ENCODE results near the gene LDAH.

LDAH gene

DNA sequence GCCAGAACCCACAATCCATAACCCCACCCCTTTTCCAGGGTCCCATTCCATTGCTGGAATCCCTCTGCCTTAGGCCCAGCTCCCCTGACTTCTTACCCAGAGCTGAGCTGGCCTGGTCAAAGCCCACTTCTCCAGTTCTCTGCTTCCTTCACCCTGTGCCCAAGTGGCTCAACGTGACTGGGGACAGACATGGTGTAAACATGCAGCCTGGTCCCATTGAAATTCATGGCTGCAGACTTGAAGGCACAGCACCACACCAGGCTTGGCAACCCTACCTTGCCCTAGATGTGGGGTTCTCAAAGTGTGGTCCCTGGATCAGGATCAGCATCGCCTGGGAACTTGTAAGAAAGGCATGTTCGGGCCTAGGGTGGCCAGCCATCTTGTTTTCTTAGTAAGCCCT lies 175.7 kb downstream of the LDAH start:
- TF ChIP-seq ZNF416 (tag by site-specific recombination; IDR thresholded peaks at IDR 0.05), result no peak
- no peak for TF ChIP-seq KLF8 (tag by site-specific recombination; IDR thresholded peaks at IDR 0.05)
- TF ChIP-seq ZBTB7A (tag by site-specific recombination; IDR thresholded peaks at IDR 0.05; ENCODE audit: low read depth), result no peak
- no peak for TF ChIP-seq YY2 (tag by site-specific recombination; IDR thresholded peaks at IDR 0.05)
- TF ChIP-seq ZNF530 (tag by site-specific recombination; IDR thresholded peaks at IDR 0.05; ENCODE audit: low read depth), result no peak
- no peak for TF ChIP-seq ZNF266 (tag by site-specific recombination; IDR thresholded peaks at IDR 0.05; ENCODE audit: low read depth)
- TF ChIP-seq, protein P1, sequence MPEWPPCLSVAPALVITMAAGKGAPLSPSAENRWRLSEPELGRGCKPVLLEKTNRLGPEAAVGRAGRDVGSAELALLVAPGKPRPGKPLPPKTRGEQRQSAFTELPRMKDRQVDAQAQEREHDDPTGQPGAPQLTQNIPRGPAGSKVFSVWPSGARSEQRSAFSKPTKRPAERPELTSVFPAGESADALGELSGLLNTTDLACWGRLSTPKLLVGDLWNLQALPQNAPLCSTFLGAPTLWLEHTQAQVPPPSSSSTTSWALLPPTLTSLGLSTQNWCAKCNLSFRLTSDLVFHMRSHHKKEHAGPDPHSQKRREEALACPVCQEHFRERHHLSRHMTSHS (tag by site-specific recombination; IDR thresholded peaks at IDR 0.05), result no peak
- TF ChIP-seq, protein P2, sequence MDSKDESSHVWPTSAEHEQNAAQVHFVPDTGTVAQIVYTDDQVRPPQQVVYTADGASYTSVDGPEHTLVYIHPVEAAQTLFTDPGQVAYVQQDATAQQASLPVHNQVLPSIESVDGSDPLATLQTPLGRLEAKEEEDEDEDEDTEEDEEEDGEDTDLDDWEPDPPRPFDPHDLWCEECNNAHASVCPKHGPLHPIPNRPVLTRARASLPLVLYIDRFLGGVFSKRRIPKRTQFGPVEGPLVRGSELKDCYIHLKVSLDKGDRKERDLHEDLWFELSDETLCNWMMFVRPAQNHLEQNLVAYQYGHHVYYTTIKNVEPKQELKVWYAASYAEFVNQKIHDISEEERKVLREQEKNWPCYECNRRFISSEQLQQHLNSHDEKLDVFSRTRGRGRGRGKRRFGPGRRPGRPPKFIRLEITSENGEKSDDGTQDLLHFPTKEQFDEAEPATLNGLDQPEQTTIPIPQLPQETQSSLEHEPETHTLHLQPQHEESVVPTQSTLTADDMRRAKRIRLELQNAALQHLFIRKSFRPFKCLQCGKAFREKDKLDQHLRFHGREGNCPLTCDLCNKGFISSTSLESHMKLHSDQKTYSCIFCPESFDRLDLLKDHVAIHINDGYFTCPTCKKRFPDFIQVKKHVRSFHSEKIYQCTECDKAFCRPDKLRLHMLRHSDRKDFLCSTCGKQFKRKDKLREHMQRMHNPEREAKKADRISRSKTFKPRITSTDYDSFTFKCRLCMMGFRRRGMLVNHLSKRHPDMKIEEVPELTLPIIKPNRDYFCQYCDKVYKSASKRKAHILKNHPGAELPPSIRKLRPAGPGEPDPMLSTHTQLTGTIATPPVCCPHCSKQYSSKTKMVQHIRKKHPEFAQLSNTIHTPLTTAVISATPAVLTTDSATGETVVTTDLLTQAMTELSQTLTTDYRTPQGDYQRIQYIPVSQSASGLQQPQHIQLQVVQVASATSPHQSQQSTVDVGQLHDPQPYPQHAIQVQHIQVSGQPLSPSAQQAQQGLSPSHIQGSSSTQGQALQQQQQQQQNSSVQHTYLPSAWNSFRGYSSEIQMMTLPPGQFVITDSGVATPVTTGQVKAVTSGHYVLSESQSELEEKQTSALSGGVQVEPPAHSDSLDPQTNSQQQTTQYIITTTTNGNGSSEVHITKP (tag by site-specific recombination; IDR thresholded peaks at IDR 0.05), result no peak
- TF ChIP-seq ZBTB20 (tag by site-specific recombination; IDR thresholded peaks at IDR 0.05), result no peak
- H3K4me1 ChIP-seq (ENCODE audit: control insufficient read depth, insufficient read depth, low read length), result no peaks in the 10 kb centered on the region
- no peak overlapping the region for H3K27ac ChIP-seq (ENCODE audit: extremely low read depth, low read depth, low read length)
- CTCF ChIA-PET, result interaction anchor here (1.4 kb wide), 1 partner anchor 11 kb away, joined by 4 read pairs; no protein-coding TSS in a partner anchor
- POLR2A ChIA-PET, result interaction anchor here (5.9 kb wide), 1 partner anchor 200 kb away, joined by 51 read pairs; the partner anchor contains the start of gene RHOB
- peaks cover 0 to 41% of the 10 kb centered on the region in 2 experiments; a peak in 1 of 3 replicates for H3K36me3 ChIP-seq (ENCODE audit: control insufficient read depth in 2 of 2, insufficient read depth in 1 of 2, low read length in 2 of 2)
- H3K9me3 ChIP-seq (ENCODE audit: control insufficient read depth, insufficient read depth, low read depth, low read length), result no peaks in the 10 kb centered on the region
- no peak overlapping the region for H3K4me3 ChIP-seq (ENCODE audit: low read depth, low read length)

DNA sequence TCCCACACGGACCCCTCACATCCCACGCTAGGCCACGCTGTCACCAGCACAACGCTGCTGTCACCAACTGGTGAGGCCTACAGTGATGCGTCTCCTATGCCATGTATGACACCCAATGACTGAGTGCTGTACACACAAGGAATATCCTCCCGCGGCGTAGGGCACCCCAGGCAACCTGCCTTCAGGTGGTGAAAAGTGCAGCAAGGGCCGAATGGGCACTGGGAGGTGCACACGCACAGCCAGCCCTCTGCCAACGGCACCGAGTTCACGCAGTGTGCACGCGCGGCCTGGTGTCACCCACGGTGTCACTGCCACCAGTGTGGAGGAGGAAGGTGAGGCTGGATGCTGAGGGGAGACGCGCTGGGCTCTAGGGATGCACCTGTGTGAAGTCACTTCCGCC lies 176.5 kb downstream of the LDAH start:
- H3K27ac ChIP-seq (ENCODE audit: extremely low read depth, low read depth, low read length), result no peak overlapping the region
- H3K4me3 ChIP-seq (ENCODE audit: low read depth, low read length), result no peak overlapping the region
- ChIA-PET CTCF (interaction anchor here (1.4 kb wide), 1 partner anchor 10 kb away, joined by 4 read pairs; no protein-coding TSS in a partner anchor), POLR2A (no interaction called here)
- no peaks in the 10 kb centered on the region for H3K9me3 ChIP-seq (ENCODE audit: control insufficient read depth, insufficient read depth, low read depth, low read length)
- peaks cover 0 to 48% of the 10 kb centered on the region in 2 experiments; a peak in 1 of 3 replicates for H3K36me3 ChIP-seq (ENCODE audit: control insufficient read depth in 2 of 2, insufficient read depth in 1 of 2, low read length in 2 of 2)
- TF ChIP-seq, protein P3, sequence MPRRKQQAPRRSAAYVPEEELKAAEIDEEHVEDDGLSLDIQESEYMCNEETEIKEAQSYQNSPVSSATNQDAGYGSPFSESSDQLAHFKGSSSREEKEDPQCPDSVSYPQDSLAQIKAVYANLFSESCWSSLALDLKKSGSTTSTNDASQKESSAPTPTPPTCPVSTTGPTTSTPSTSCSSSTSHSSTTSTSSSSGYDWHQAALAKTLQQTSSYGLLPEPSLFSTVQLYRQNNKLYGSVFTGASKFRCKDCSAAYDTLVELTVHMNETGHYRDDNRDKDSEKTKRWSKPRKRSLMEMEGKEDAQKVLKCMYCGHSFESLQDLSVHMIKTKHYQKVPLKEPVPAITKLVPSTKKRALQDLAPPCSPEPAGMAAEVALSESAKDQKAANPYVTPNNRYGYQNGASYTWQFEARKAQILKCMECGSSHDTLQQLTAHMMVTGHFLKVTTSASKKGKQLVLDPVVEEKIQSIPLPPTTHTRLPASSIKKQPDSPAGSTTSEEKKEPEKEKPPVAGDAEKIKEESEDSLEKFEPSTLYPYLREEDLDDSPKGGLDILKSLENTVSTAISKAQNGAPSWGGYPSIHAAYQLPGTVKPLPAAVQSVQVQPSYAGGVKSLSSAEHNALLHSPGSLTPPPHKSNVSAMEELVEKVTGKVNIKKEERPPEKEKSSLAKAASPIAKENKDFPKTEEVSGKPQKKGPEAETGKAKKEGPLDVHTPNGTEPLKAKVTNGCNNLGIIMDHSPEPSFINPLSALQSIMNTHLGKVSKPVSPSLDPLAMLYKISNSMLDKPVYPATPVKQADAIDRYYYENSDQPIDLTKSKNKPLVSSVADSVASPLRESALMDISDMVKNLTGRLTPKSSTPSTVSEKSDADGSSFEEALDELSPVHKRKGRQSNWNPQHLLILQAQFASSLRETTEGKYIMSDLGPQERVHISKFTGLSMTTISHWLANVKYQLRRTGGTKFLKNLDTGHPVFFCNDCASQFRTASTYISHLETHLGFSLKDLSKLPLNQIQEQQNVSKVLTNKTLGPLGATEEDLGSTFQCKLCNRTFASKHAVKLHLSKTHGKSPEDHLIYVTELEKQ (tag by site-specific recombination; IDR thresholded peaks at IDR 0.05; ENCODE audit: borderline replicate concordance), result no peak
- TF ChIP-seq, protein P4, sequence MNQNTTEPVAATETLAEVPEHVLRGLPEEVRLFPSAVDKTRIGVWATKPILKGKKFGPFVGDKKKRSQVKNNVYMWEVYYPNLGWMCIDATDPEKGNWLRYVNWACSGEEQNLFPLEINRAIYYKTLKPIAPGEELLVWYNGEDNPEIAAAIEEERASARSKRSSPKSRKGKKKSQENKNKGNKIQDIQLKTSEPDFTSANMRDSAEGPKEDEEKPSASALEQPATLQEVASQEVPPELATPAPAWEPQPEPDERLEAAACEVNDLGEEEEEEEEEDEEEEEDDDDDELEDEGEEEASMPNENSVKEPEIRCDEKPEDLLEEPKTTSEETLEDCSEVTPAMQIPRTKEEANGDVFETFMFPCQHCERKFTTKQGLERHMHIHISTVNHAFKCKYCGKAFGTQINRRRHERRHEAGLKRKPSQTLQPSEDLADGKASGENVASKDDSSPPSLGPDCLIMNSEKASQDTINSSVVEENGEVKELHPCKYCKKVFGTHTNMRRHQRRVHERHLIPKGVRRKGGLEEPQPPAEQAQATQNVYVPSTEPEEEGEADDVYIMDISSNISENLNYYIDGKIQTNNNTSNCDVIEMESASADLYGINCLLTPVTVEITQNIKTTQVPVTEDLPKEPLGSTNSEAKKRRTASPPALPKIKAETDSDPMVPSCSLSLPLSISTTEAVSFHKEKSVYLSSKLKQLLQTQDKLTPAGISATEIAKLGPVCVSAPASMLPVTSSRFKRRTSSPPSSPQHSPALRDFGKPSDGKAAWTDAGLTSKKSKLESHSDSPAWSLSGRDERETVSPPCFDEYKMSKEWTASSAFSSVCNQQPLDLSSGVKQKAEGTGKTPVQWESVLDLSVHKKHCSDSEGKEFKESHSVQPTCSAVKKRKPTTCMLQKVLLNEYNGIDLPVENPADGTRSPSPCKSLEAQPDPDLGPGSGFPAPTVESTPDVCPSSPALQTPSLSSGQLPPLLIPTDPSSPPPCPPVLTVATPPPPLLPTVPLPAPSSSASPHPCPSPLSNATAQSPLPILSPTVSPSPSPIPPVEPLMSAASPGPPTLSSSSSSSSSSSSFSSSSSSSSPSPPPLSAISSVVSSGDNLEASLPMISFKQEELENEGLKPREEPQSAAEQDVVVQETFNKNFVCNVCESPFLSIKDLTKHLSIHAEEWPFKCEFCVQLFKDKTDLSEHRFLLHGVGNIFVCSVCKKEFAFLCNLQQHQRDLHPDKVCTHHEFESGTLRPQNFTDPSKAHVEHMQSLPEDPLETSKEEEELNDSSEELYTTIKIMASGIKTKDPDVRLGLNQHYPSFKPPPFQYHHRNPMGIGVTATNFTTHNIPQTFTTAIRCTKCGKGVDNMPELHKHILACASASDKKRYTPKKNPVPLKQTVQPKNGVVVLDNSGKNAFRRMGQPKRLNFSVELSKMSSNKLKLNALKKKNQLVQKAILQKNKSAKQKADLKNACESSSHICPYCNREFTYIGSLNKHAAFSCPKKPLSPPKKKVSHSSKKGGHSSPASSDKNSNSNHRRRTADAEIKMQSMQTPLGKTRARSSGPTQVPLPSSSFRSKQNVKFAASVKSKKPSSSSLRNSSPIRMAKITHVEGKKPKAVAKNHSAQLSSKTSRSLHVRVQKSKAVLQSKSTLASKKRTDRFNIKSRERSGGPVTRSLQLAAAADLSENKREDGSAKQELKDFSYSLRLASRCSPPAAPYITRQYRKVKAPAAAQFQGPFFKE (tag by site-specific recombination; IDR thresholded peaks at IDR 0.05; ENCODE audit: borderline replicate concordance), result no peak
- TF ChIP-seq ZBTB20 (tag by site-specific recombination; IDR thresholded peaks at IDR 0.05), result no peak
- 0 out of 2 replicates have a peak, but pooled peaks have one; percentile 26 for TF ChIP-seq ZFHX2 (tag by site-specific recombination; conservative IDR thresholded peaks at IDR 0.05)
- TF ChIP-seq ZNF214 (tag by site-specific recombination; IDR thresholded peaks at IDR 0.05; ENCODE audit: borderline replicate concordance), result no peak
- no peak for TF ChIP-seq ZNF707 (tag by site-specific recombination; IDR thresholded peaks at IDR 0.05)
- no peaks in the 10 kb centered on the region for H3K4me1 ChIP-seq (ENCODE audit: control insufficient read depth, insufficient read depth, low read length)
